GM12878 (cell line): ENCODE measurements around the gene A3GALT2. TPM values are rescaled to one million over a fixed set of nuclear protein-coding genes. Genes with fewer than 3 reads are reported as not detected.

Experiments
- ASH2L ChIP-seq: fragments of 300-600, 200-600 bp; sonication (generic); IDR thresholded peaks from 2 replicates; pipeline ENCODE4 v1.6.1; 2017; ENCODE audit warnings: low read depth, mild to moderate bottlenecking, borderline replicate concordance
- BACH1 ChIP-seq: fragments of 450-650 bp; IDR thresholded peaks from 2 replicates; pipeline ENCODE4 v1.6.1; 2017; ENCODE audit warnings: mild to moderate bottlenecking, borderline replicate concordance
- BRCA1 ChIP-seq: IDR thresholded peaks from 2 replicates; pipeline ENCODE4 v1.6.1; 2011; ENCODE audit warnings: low read depth, low read length, improper control_type of control experiment
- ESRRA ChIP-seq: IDR thresholded peaks from 2 replicates; pipeline ENCODE4 v1.6.1; 2012; ENCODE audit warnings: mild to moderate bottlenecking, low read length, improper control_type of control experiment
- MTA3 ChIP-seq: IDR thresholded peaks from 2 replicates; pipeline ENCODE4 v1.6.1; 2012; ENCODE audit warnings: low read length, inconsistent platforms, borderline replicate concordance
- MXI1 ChIP-seq: fragments of 150-350 bp; IDR thresholded peaks from 2 replicates; pipeline ENCODE4 v1.6.1; 2011; ENCODE audit warnings: low read depth, mild to moderate bottlenecking, inconsistent platforms, low read length, improper control_type of control experiment
- MYC ChIP-seq: IDR thresholded peaks from 2 replicates; pipeline ENCODE4 v1.6.1; 2011; ENCODE audit warnings: mild to moderate bottlenecking, low read length, moderate library complexity, inconsistent platforms; ENCODE audit not compliant: insufficient read depth, insufficient replicate concordance, insufficient read length, severe bottlenecking
- NFXL1 ChIP-seq: fragments of 450-650 bp; IDR thresholded peaks from 2 replicates; pipeline ENCODE4 v1.6.1; 2017; ENCODE audit warnings: antibody characterized with exemption, mild to moderate bottlenecking, borderline replicate concordance
- NRF1 ChIP-seq: conservative IDR thresholded peaks from 2 replicates; pipeline ENCODE4 v1.6.1; 2011; ENCODE audit warnings: mild to moderate bottlenecking, low read depth, low read length, improper control_type of control experiment
- POLR2A ChIP-seq: IDR thresholded peaks from 2 replicates; pipeline ENCODE4 v1.6.1; 2011; ENCODE audit warnings: low read depth, mild to moderate bottlenecking, low read length
- POLR2AphosphoS2 ChIP-seq: IDR thresholded peaks from 2 replicates; pipeline ENCODE4 v1.6.1; 2011; ENCODE audit warnings: low read depth, mild to moderate bottlenecking, low read length, improper control_type of control experiment, moderate library complexity
- POU2F2 ChIP-seq: IDR thresholded peaks from 3 replicates; pipeline ENCODE4 v1.6.1; 2011; ENCODE audit warnings: low read depth, mild to moderate bottlenecking, low read length, borderline replicate concordance
- RCOR1 ChIP-seq: conservative IDR thresholded peaks from 2 replicates; pipeline ENCODE4 v1.6.1; 2012; ENCODE audit warnings: low read depth, low read length, improper control_type of control experiment
- RELB ChIP-seq: fragments of 450-650 bp; IDR thresholded peaks from 2 replicates; pipeline ENCODE4 v1.6.1; 2017; ENCODE audit warnings: low read depth, mild to moderate bottlenecking, moderate library complexity
- RFX5 ChIP-seq: IDR thresholded peaks from 2 replicates; pipeline ENCODE4 v1.6.1; 2011; ENCODE audit warnings: low read depth, low read length, improper control_type of control experiment
- SMARCA5 ChIP-seq: fragments of 450-650 bp; IDR thresholded peaks from 2 replicates; pipeline ENCODE4 v1.6.1; 2017; ENCODE audit warnings: mild to moderate bottlenecking
- SUZ12 ChIP-seq: fragments of 200-600 bp; sonication (generic); IDR thresholded peaks from one replicate; pipeline ENCODE4 v1.6.1; 2018; ENCODE audit warnings: antibody characterized with exemption, mild to moderate bottlenecking; ENCODE audit not compliant: unreplicated experiment
- TAF1 ChIP-seq: IDR thresholded peaks from 2 replicates; pipeline ENCODE4 v1.6.1; 2011; ENCODE audit warnings: mild to moderate bottlenecking, low read depth, low read length, borderline replicate concordance
- TCF12 ChIP-seq: IDR thresholded peaks from 2 replicates; pipeline ENCODE4 v1.6.1; 2011; ENCODE audit warnings: low read depth, mild to moderate bottlenecking, low read length
- TCF3 ChIP-seq: IDR thresholded peaks from 2 replicates; pipeline ENCODE4 v1.6.1; 2012; ENCODE audit warnings: low read depth, mild to moderate bottlenecking, low read length, borderline replicate concordance; ENCODE audit not compliant: insufficient read depth
- USF2 ChIP-seq: IDR thresholded peaks from 2 replicates; pipeline ENCODE4 v1.6.1; 2011; ENCODE audit warnings: low read depth, low read length, improper control_type of control experiment, borderline replicate concordance
- ZNF207 ChIP-seq: fragments of 450-650 bp; IDR thresholded peaks from 2 replicates; pipeline ENCODE4 v1.6.1; 2014; ENCODE audit warnings: antibody characterized with exemption, mild to moderate bottlenecking, borderline replicate concordance
- ZNF24 ChIP-seq: fragments of 450-650 bp; IDR thresholded peaks from 2 replicates; pipeline ENCODE4 v1.6.1; 2017; ENCODE audit warnings: antibody characterized with exemption, mild to moderate bottlenecking
- ZSCAN29 ChIP-seq: fragments of 450-650 bp; IDR thresholded peaks from 2 replicates; pipeline ENCODE4 v1.6.1; 2017; ENCODE audit warnings: mild to moderate bottlenecking, moderate library complexity
- polyA plus RNA-seq, 11 experiments: library from polyadenylated mRNA; depleted of rRNA in 4 of 11; unstranded in 6 of 11; stranded (reverse) in 5 of 11; fragments of >200 nt; fragmentation: Nextera tagmentation in 4 of 11; fragmentation: Illumina TruSeq in 1 of 11; extraction: Ambion mirVana in 4 of 11; extraction: Trizol in 1 of 11; gene quantifications; 1 replicate in 1 of 11; 2 replicates in 10 of 11; pipeline versions ENCODE4 v1.2.1 to v1.2.3, GENCODE V29; 2011 to 2016; ENCODE audit warnings: inconsistent platforms in 2 of 11, missing spikeins in 2 of 11, low read depth in 1 of 11
- total RNA-seq, 4 experiments: library from RNA; depleted of rRNA in 3 of 4; stranded (reverse); fragments of >200 nt in 3 of 4; fragmentation: Illumina TruSeq in 1 of 4; extraction: Trizol in 1 of 4; gene quantifications; 2 replicates each; pipeline versions ENCODE4 v1.2.1 to v1.2.3, GENCODE V29; 2013 to 2021
- TF ChIP-seq, protein P1 (sequence below): fragments of 450-650 bp; IDR thresholded peaks from 2 replicates; pipeline ENCODE4 v1.6.1; 2014; ENCODE audit warnings: mild to moderate bottlenecking
- TF ChIP-seq, protein P2 (sequence below): fragments of 450-650 bp; IDR thresholded peaks from 2 replicates; pipeline ENCODE4 v1.6.1; 2016; ENCODE audit warnings: mild to moderate bottlenecking
- TF ChIP-seq, protein P3 (sequence below): IDR thresholded peaks from 2 replicates; pipeline ENCODE4 v1.6.1; 2011; ENCODE audit warnings: borderline replicate concordance, low read depth, mild to moderate bottlenecking, moderate library complexity, mixed read lengths, low read length; ENCODE audit not compliant: insufficient read depth; ENCODE audit errors: extremely low read length

A3GALT2 gene
- total and polyA plus RNA-seq, 10 of the 15 experiments (the other 5 are each of a cell fraction or from before 2014, with no cell fraction given) = not detected

- TF ChIP-seq RFX5 (no peak), ZNF24 (no peak), ASH2L (no peak), TCF12 (0 out of 2 replicates have a peak, but pooled peaks have one; percentile 9), NFXL1 (no peak), MTA3 (no peak), MXI1 (no peak), SMARCA5 (no peak), MYC (no peak), TCF3 (no peak), BACH1 (no peak), POLR2A (no peak), RCOR1 (no peak), ZSCAN29 (no peak), BRCA1 (no peak), ESRRA (no peak), USF2 (no peak), RELB (no peak), POLR2AphosphoS2 (no peak), NRF1 (no peak), POU2F2 (no peak), SUZ12 (no peak), ZNF207 (0 out of 2 replicates have a peak, but pooled peaks have one; percentile 65), TAF1 (no peak)
- TF ChIP-seq, protein P1, sequence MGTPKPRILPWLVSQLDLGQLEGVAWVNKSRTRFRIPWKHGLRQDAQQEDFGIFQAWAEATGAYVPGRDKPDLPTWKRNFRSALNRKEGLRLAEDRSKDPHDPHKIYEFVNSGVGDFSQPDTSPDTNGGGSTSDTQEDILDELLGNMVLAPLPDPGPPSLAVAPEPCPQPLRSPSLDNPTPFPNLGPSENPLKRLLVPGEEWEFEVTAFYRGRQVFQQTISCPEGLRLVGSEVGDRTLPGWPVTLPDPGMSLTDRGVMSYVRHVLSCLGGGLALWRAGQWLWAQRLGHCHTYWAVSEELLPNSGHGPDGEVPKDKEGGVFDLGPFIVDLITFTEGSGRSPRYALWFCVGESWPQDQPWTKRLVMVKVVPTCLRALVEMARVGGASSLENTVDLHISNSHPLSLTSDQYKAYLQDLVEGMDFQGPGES = no peak
- TF ChIP-seq, protein P2, sequence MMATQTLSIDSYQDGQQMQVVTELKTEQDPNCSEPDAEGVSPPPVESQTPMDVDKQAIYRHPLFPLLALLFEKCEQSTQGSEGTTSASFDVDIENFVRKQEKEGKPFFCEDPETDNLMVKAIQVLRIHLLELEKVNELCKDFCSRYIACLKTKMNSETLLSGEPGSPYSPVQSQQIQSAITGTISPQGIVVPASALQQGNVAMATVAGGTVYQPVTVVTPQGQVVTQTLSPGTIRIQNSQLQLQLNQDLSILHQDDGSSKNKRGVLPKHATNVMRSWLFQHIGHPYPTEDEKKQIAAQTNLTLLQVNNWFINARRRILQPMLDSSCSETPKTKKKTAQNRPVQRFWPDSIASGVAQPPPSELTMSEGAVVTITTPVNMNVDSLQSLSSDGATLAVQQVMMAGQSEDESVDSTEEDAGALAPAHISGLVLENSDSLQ = no peak
- TF ChIP-seq, protein P3, sequence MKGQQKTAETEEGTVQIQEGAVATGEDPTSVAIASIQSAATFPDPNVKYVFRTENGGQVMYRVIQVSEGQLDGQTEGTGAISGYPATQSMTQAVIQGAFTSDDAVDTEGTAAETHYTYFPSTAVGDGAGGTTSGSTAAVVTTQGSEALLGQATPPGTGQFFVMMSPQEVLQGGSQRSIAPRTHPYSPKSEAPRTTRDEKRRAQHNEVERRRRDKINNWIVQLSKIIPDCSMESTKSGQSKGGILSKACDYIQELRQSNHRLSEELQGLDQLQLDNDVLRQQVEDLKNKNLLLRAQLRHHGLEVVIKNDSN = no peak
These were observed 25.3 kb downstream of the A3GALT2 start (continued) for GRCh38 chr1:33295450-33296081.
